Spleen (tissue), 11 donors: ENCODE measurements around the gene RSPO4. TPM values are rescaled to one million over a fixed set of nuclear protein-coding genes. Genes with fewer than 3 reads are reported as not detected.

Experiments used
- DNase-seq: peaks from one replicate; pipeline ENCODE4 v3.0.0-alpha.2; 2020
- H3K27ac ChIP-seq, 8 donors: fragments of 200-600 bp; sonication (generic) in 7 of 8; 1 replicate in 4 of 8; 2 replicates in 4 of 8; pipeline versions ENCODE4 v1.5.0 to v1.8.0; 2016 to 2021; ENCODE audit warnings: inconsistent platforms in 4 of 8, mild to moderate bottlenecking in 4 of 8, moderate library complexity in 1 of 8
- H3K27me3 ChIP-seq, 7 donors: fragments of 200-600 bp; sonication (generic) in 6 of 7; replicated peaks in 1 of 7; 1 replicate in 4 of 7; 2 replicates in 3 of 7; pipeline versions ENCODE4 v1.5.0 to v1.8.0; 2016 to 2021; ENCODE audit warnings: inconsistent platforms in 3 of 7, mild to moderate bottlenecking in 1 of 7
- H3K36me3 ChIP-seq, 6 donors: fragments of 200-600 bp; sonication (generic) in 5 of 6; 1 replicate in 4 of 6; 2 replicates in 2 of 6; pipeline versions ENCODE4 v1.5.0 to v1.8.0; 2016 to 2021; ENCODE audit warnings: inconsistent platforms in 2 of 6
- H3K4me1 ChIP-seq, 6 donors: fragments of 200-600 bp; sonication (generic) in 5 of 6; 1 replicate in 3 of 6; 2 replicates in 3 of 6; pipeline versions ENCODE4 v1.5.0 to v1.8.0; 2016 to 2021; ENCODE audit warnings: inconsistent platforms in 3 of 6
- H3K4me3 ChIP-seq, 8 donors: fragments of 200-600 bp; sonication (generic) in 7 of 8; 1 replicate in 4 of 8; 2 replicates in 4 of 8; pipeline versions ENCODE4 v1.5.0 to v1.8.0; 2016 to 2021; ENCODE audit warnings: inconsistent platforms in 4 of 8, mild to moderate bottlenecking in 4 of 8, moderate library complexity in 2 of 8
- H3K9me3 ChIP-seq, 8 donors: fragments of 200-600 bp; sonication (generic) in 7 of 8; 1 replicate in 4 of 8; 2 replicates in 4 of 8; pipeline versions ENCODE4 v1.5.0 to v1.8.0; 2016 to 2021; ENCODE audit warnings: inconsistent platforms in 4 of 8
- POLR2A ChIP-seq, 3 donors: fragments of 450-650 bp; IDR thresholded peaks; one replicate each; pipeline ENCODE4 v1.5.1; 2017; ENCODE audit warnings: antibody characterized with exemption in 3 of 3, mild to moderate bottlenecking in 1 of 3
- POLR2AphosphoS5 ChIP-seq, 3 donors: sonication (generic); formaldehyde crosslinking; IDR thresholded peaks; one replicate each; pipeline ENCODE4 v1.5.1; 2017; ENCODE audit warnings: antibody characterized with exemption in 3 of 3
- WGBS, 5 donors: extraction: QIAGEN DNeasy Blood & Tissue Kit in 3 of 5; methylation state at CpG; one replicate each; pipeline versions ENCODE4 v1.1.5 to v1.1.7; 2013 to 2018; 5-methylcytosine and 5-hydroxymethylcytosine counted together
- intact Hi-C: fragments of 100-400 bp; cut with DNase I; formaldehyde crosslinking; loops from one replicate; pipeline ENCODE4 v1.15.0; 2023; ENCODE audit warnings: low total_unique reads
- polyA plus RNA-seq, 3 donors: library from polyadenylated mRNA; stranded (reverse); fragments of 200-250 nt; gene quantifications; one replicate each; pipeline ENCODE4 v1.2.1, GENCODE V29; 2013
- total RNA-seq, 7 donors: library from RNA; depleted of rRNA in 3 of 7; stranded (reverse); fragments of >200 nt in 3 of 7; fragmentation: NEBNext Ultra II Directional in 4 of 7; extraction: Animal tissue kit (Norgen Biotek cat#: 25700) in 4 of 7; gene quantifications; one replicate each; pipeline versions ENCODE4 v1.1.0 to v1.2.1, GENCODE V29; 2016 to 2021
- TF ChIP-seq, protein P1 (sequence below), 11 experiments: fragments of 200-600 bp in 7 of 11; fragments of 450-650 bp in 4 of 11; sonication (generic) in 4 of 11; IDR thresholded peaks in 8 of 11; conservative IDR thresholded peaks in 3 of 11; 1 replicate in 7 of 11; 2 replicates in 4 of 11; pipeline versions ENCODE4 v1.4.0 to v1.8.0; 2016 to 2021; ENCODE audit warnings: antibody characterized with exemption in 11 of 11, inconsistent platforms in 4 of 11, mild to moderate bottlenecking in 1 of 11
- donor health status: healthy with polysubstance abuse.
- donor health status: DM: no; HTN: no; CAD: no; lungs with moderate emphysema.
- donor health status: DM: no; HTN: no; CAD: no.
- donor health status: Bipolar disorder and iron deficiency.
- donor health status: healthy.
- donor health status: DM: no; HTN: no; CAD: no.
- donor health status: DM: yes; HTN: yes; CAD: no.

RSPO4 gene
- total and polyA plus RNA-seq, 10 donors, result 0.02 to 0.32 (median 0.14) TPM; not detected in 6

DNA sequence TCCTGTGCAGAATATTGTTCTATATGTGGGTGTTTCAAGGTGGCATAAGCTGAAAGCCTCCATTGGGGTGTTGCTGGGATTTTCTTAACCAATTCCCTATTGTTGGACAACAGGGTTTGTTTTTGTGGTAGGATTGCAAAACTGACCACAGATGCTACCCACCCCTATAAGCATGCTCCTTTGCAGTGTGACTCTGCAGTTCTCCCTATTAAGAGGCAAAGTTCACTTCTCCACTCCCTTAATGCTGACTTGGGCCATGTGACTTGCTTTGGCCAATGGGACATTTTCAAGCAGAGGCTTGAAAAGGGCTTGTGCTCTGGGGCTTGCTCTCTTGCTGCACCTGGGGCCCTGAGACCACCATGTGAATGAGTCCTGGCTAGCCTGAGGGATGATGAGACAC, 77.5 kb downstream of the RSPO4 start:
- H3K4me3 ChIP-seq, result no peak overlapping the region
- intact Hi-C loops, result no loop called here
- DNase-seq, result no peak
- peaks cover 0 to 19% (median 0%) of the 10 kb centered on the region in 7 donors for H3K27me3 ChIP-seq
- H3K4me1 ChIP-seq, result no peaks in the 10 kb centered on the region
- no peak overlapping the region for H3K27ac ChIP-seq
- TF ChIP-seq POLR2A (IDR thresholded peaks at IDR 0.05) (no peak), POLR2AphosphoS5 (IDR thresholded peaks at IDR 0.05) (no peak)
- TF ChIP-seq, protein P1, sequence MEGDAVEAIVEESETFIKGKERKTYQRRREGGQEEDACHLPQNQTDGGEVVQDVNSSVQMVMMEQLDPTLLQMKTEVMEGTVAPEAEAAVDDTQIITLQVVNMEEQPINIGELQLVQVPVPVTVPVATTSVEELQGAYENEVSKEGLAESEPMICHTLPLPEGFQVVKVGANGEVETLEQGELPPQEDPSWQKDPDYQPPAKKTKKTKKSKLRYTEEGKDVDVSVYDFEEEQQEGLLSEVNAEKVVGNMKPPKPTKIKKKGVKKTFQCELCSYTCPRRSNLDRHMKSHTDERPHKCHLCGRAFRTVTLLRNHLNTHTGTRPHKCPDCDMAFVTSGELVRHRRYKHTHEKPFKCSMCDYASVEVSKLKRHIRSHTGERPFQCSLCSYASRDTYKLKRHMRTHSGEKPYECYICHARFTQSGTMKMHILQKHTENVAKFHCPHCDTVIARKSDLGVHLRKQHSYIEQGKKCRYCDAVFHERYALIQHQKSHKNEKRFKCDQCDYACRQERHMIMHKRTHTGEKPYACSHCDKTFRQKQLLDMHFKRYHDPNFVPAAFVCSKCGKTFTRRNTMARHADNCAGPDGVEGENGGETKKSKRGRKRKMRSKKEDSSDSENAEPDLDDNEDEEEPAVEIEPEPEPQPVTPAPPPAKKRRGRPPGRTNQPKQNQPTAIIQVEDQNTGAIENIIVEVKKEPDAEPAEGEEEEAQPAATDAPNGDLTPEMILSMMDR (IDR thresholded peaks at IDR 0.05 in 8 of 11, conservative IDR thresholded peaks at IDR 0.05 in 3 of 11), result no peak
- no peaks in the 10 kb centered on the region for H3K9me3 ChIP-seq
- no peaks in the 10 kb centered on the region for H3K36me3 ChIP-seq

DNA sequence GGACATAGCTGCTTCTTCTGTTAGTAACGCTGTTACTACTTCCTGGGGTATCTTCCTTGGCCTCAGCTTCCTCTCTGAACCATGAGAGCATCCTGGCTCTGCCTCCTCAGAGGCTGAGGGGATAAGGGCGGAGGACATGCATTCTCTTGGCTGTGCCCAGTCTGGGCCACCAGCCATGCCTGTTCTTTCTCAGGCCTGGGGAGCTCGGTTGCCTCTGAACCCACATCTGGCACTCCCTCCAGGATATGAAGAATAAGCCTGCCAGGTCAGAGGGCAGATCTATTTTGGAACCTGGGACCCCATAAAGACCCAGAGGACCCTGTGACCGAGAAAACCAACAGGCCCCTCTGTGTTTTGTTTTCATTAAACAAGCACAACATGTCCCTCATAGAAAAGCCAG, 79.3 kb downstream of the RSPO4 start:
- no peak for TF ChIP-seq POLR2A (IDR thresholded peaks at IDR 0.05)
- TF ChIP-seq, protein P1 (IDR thresholded peaks at IDR 0.05 in 8 of 11, conservative IDR thresholded peaks at IDR 0.05 in 3 of 11), result no peak
- TF ChIP-seq POLR2AphosphoS5 (IDR thresholded peaks at IDR 0.05), result no peak
- no peaks in the 10 kb centered on the region for H3K36me3 ChIP-seq
- peaks cover 0 to 19% (median 0%) of the 10 kb centered on the region in 7 donors for H3K27me3 ChIP-seq
- WGBS, 5 donors, result 51 to 70% (median 65%) methylated on average over 4 of the region's 4 CpGs
- H3K4me3 ChIP-seq, result no peak overlapping the region
- no peaks in the 10 kb centered on the region for H3K4me1 ChIP-seq
- no peak overlapping the region for H3K27ac ChIP-seq
- intact Hi-C loops, result no loop called here
- H3K9me3 ChIP-seq, result no peaks in the 10 kb centered on the region
- peak; percentile 12 for DNase-seq

DNA sequence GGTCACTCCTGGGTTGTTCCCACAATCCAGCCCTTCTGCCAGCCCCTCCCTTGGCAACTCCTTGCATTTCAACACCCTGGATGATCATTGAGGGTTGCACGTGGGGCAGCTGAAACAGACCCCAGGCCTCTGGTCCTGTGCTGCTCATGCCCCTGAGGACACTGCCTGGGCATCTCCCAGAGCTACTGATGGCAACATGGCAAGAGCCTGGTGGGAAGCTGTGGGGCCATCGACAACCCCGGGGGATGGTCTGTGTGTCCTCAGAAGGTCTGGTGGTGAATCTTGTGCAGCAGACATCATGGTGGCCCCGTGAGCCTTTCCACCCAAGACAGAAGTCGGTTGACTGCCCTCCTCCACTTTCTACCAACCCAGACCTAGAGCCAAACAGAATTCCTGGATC, 81.0 kb downstream of the RSPO4 start:
- TF ChIP-seq, protein P1 (IDR thresholded peaks at IDR 0.05 in 8 of 11, conservative IDR thresholded peaks at IDR 0.05 in 3 of 11), result no peak
- TF ChIP-seq POLR2A (IDR thresholded peaks at IDR 0.05) (no peak), POLR2AphosphoS5 (IDR thresholded peaks at IDR 0.05) (no peak)
- Histone ChIP-seq H3K36me3 (no peaks in the 10 kb centered on the region), H3K4me1 (no peaks in the 10 kb centered on the region), H3K4me3 (no peak overlapping the region), H3K9me3 (no peaks in the 10 kb centered on the region), H3K27me3 (peaks cover 0 to 24% (median 0%) of the 10 kb centered on the region in 7 donors), H3K27ac (no peak overlapping the region)
- intact Hi-C loops, result no loop called here
- DNase-seq, result no peak
- WGBS, 5 donors, result 88 to 94% (median 91%) methylated on average over 2 to 5 of the region's 5 CpGs

DNA sequence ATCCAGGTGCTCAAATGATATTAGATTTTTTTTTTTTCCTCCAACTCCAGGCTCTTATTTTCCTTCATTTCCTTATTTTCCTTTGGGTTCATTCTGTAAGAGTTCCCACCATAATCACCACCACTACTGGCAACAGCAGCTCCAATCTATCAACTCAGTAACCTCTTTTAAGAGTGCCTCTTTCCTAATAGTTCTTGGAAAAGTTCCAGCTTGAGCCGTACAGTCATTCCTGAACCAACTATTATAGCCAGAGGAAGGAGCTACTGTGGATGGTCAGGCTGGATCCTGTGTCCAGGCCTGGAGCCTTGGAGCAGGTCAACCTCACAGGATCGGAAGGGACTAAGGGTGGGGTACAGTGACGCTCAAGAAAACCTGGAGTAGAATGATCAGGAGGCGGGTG, 81.8 kb downstream of the RSPO4 start:
- Histone ChIP-seq H3K36me3 (no peaks in the 10 kb centered on the region), H3K9me3 (no peaks in the 10 kb centered on the region), H3K27me3 (peaks cover 0 to 19% (median 0%) of the 10 kb centered on the region in 7 donors), H3K4me3 (no peak overlapping the region), H3K4me1 (no peaks in the 10 kb centered on the region), H3K27ac (no peak overlapping the region)
- TF ChIP-seq POLR2A (IDR thresholded peaks at IDR 0.05) (no peak), POLR2AphosphoS5 (IDR thresholded peaks at IDR 0.05) (no peak)
- TF ChIP-seq, protein P1 (IDR thresholded peaks at IDR 0.05 in 8 of 11, conservative IDR thresholded peaks at IDR 0.05 in 3 of 11), result no peak
- intact Hi-C loops, result no loop called here
- 70 to 92% (median 83%) methylated on average over 4 of the region's 4 CpGs for WGBS, 5 donors
- DNase-seq, result no peak
